Hematopoietic multipotent progenitor cell treated with erythropoietin and hydrocortisone succinate and interleukin-3 and kit ligand, for 8 days (in vitro differentiated cells): ENCODE data around the gene ZNF248.

Source experiments
- DNase-seq: peaks from one replicate; pipeline ENCODE4 v3.0.0-alpha.2; 2015

The ZNF248 gene

DNA sequence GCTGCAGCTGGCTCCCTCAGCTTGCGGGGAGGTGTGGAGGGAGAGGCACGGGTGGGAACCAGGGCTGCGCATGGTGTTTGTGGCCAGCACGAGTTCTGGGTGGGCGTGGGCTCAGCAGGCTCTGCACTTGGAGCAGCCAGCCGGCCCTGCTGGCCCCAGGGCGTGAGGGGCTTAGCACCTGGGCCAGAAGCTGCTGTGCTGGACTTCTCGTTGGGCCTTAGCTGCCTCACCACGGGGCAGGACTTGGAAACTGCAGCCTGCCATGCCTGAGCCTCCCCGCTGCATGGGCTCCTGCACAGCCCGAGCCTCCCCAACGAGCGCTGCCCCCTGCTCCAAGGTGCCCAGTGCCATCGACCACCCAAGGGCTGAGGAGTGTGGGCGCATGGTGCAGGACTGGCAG is 120.1 kb downstream of the ZNF248 start:
- DNase-seq = no peak

DNA sequence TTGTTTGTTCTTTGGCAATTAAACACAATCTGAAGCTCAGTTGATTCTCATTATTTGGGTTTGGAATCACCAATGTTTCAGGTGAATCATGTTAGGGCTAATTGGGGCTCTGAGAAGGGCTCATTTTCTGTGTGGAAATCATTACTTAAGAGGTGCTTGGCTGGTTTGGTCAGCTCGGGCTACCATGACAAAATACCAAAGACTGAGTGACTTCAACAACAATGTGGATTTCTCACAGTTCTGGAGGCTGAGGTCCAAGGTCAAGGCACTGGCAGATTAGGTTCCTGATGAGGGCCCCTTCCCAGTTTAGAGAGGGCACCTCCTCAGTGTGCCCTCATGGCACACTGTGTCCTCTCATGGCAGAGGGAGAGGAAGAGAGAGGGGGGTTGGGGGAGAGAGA is 121.3 kb downstream of the ZNF248 start:
- no peak for DNase-seq

DNA sequence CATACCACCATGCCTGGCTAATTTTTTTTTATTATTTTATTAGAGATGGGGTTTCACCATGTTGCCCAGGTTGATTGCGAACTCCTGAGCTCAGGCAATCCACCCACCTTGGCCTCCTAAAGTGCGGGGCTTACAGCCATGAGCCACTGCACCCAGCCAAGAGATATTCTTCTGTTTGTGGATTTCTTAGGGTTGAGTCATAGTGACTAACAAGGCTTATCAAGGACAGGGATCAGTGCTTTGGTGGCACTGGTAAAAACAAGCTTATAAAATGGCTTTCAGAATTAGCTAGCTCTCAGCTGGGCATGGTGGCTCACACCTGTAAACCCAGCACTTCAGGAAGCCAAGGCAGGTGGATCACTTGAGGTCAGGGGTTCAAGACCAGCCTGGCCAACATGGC is 122.4 kb downstream of the ZNF248 start:
- no peak for DNase-seq
